Liver (tissue), 9 donors: ENCODE results near the gene MYOM1. TPM values are rescaled to one million over a fixed set of nuclear protein-coding genes. Genes with fewer than 3 reads are reported as not detected.

Experiments
- DNase-seq: peaks from one replicate; pipeline ENCODE4 v3.0.0-alpha.2; 2017; ENCODE audit warnings: low spot score
- H3K27ac ChIP-seq, 2 donors: one replicate each; pipeline ENCODE4 v1.7.0; 2013; ENCODE audit warnings: inconsistent platforms in 2 of 2, low read length in 2 of 2, control low read depth in 1 of 2, low read depth in 1 of 2, mild to moderate bottlenecking in 1 of 2
- H3K27me3 ChIP-seq, 4 donors: one replicate each; pipeline versions ENCODE4 v1.6.1 to v1.7.0; 2013; ENCODE audit warnings: low read length in 3 of 4, inconsistent platforms in 1 of 4, mild to moderate bottlenecking in 1 of 4, moderate library complexity in 1 of 4; ENCODE audit not compliant: control insufficient read depth in 4 of 4, insufficient read depth in 4 of 4
- H3K36me3 ChIP-seq, 4 donors: one replicate each; pipeline versions ENCODE4 v1.6.1 to v1.7.0; 2013; ENCODE audit warnings: low read length in 3 of 4, mild to moderate bottlenecking in 3 of 4, low read depth in 1 of 4, moderate library complexity in 1 of 4; ENCODE audit not compliant: control insufficient read depth in 4 of 4, insufficient read depth in 3 of 4
- H3K4me1 ChIP-seq, 4 donors: one replicate each; pipeline versions ENCODE4 v1.6.1 to v1.7.0; 2013; ENCODE audit warnings: low read length in 3 of 4, mild to moderate bottlenecking in 3 of 4, moderate library complexity in 1 of 4; ENCODE audit not compliant: control insufficient read depth in 4 of 4, insufficient read depth in 4 of 4
- H3K4me3 ChIP-seq, 3 donors: one replicate each; pipeline versions ENCODE4 v1.6.1 to v1.7.0; 2013; ENCODE audit warnings: low read length in 3 of 3, control low read depth in 1 of 3, low read depth in 1 of 3, mild to moderate bottlenecking in 1 of 3
- H3K9ac ChIP-seq, 2 donors: one replicate each; pipeline ENCODE4 v1.7.0; 2013; ENCODE audit warnings: low read length in 2 of 2, mild to moderate bottlenecking in 2 of 2, moderate library complexity in 2 of 2, control low read depth in 1 of 2, low read depth in 1 of 2
- H3K9me3 ChIP-seq, 4 donors: one replicate each; pipeline versions ENCODE4 v1.6.1 to v1.7.0; 2013; ENCODE audit warnings: low read length in 3 of 4; ENCODE audit not compliant: control insufficient read depth in 4 of 4
- CTCF ChIP-seq: fragments of 150-350 bp; IDR thresholded peaks from 2 replicates; pipeline ENCODE4 v1.5.1; 2017; ENCODE audit warnings: improper control_type of control experiment, low read depth, low read length; ENCODE audit not compliant: missing input control
- EGR1 ChIP-seq, 2 donors: IDR thresholded peaks; 2 replicates each; pipeline ENCODE4 v1.6.1; 2016 to 2018; ENCODE audit warnings: antibody characterized with exemption in 2 of 2, low read depth in 2 of 2
- FOXA1 ChIP-seq: IDR thresholded peaks from 2 replicates; pipeline ENCODE4 v1.6.1; 2016; ENCODE audit warnings: antibody characterized with exemption
- FOXA2 ChIP-seq: IDR thresholded peaks from 2 replicates; pipeline ENCODE4 v1.6.1; 2016; ENCODE audit warnings: antibody characterized with exemption
- HNF4A ChIP-seq, 2 donors: conservative IDR thresholded peaks; 2 replicates each; pipeline ENCODE4 v1.6.1; 2016; ENCODE audit warnings: antibody characterized with exemption in 2 of 2, mild to moderate bottlenecking in 2 of 2
- HNF4G ChIP-seq: IDR thresholded peaks from 2 replicates; pipeline ENCODE4 v1.6.1; 2016; ENCODE audit warnings: antibody characterized with exemption
- JUND ChIP-seq, 2 donors: IDR thresholded peaks; 2 replicates each; pipeline ENCODE4 v1.6.1; 2016; ENCODE audit warnings: antibody characterized with exemption in 2 of 2
- RAD21 ChIP-seq, 2 donors: IDR thresholded peaks; 2 replicates each; pipeline ENCODE4 v1.6.1; 2016; ENCODE audit warnings: antibody characterized with exemption in 2 of 2, mild to moderate bottlenecking in 2 of 2
- RXRA ChIP-seq, 2 donors: IDR thresholded peaks; 2 replicates each; pipeline ENCODE4 v1.6.1; 2017 to 2018; ENCODE audit warnings: antibody characterized with exemption in 2 of 2, mild to moderate bottlenecking in 1 of 2
- SP1 ChIP-seq: IDR thresholded peaks from 2 replicates; pipeline ENCODE4 v1.6.1; 2018; ENCODE audit warnings: antibody characterized with exemption, mild to moderate bottlenecking
- TAF1 ChIP-seq: conservative IDR thresholded peaks from 2 replicates; pipeline ENCODE4 v1.6.1; 2016; ENCODE audit warnings: antibody characterized with exemption, mild to moderate bottlenecking
- YY1 ChIP-seq: IDR thresholded peaks from 2 replicates; pipeline ENCODE4 v1.6.1; 2016; ENCODE audit warnings: antibody characterized with exemption, mild to moderate bottlenecking
- WGBS: extraction: QIAGEN DNeasy Blood & Tissue Kit; methylation state at CpG from one replicate; pipeline ENCODE4 v1.1.7; 2013; 5-methylcytosine and 5-hydroxymethylcytosine counted together
- polyA plus RNA-seq, 2 donors: library from polyadenylated mRNA; stranded (reverse) in 1 of 2; unstranded in 1 of 2; fragments of 200-250 nt in 1 of 2; fragments of >200 nt in 1 of 2; fragmentation: Nextera tagmentation in 1 of 2; extraction: Ambion mirVana in 1 of 2; gene quantifications; one replicate each; pipeline versions ENCODE4 v1.2.1 to v1.2.3, GENCODE V29; 2013 to 2015
- total RNA-seq, 2 donors: library from RNA; depleted of rRNA; stranded (reverse); fragments of >200 nt; gene quantifications; one replicate each; pipeline ENCODE4 v1.2.3, GENCODE V29; 2014
- TF ChIP-seq, protein P1 (sequence below): IDR thresholded peaks from 2 replicates; pipeline ENCODE4 v1.6.1; 2016; ENCODE audit warnings: antibody characterized with exemption
- TF ChIP-seq, protein P2 (sequence below): IDR thresholded peaks from 2 replicates; pipeline ENCODE4 v1.6.1; 2016; ENCODE audit warnings: antibody characterized with exemption
- TF ChIP-seq, protein P3 (sequence below): IDR thresholded peaks from 2 replicates; pipeline ENCODE4 v1.6.1; 2016; ENCODE audit warnings: antibody characterized with exemption
- TF ChIP-seq, protein P4 (sequence below): IDR thresholded peaks from 2 replicates; pipeline ENCODE4 v1.6.1; 2016; ENCODE audit warnings: antibody characterized with exemption, mild to moderate bottlenecking
- donor health status: healthy.
- donor health status: healthy.
- donor health status: healthy.
- donor health status: healthy.
- donor health status: healthy.

Gene MYOM1
- total and polyA plus RNA-seq, 4 donors = 10.1 to 48.4 (median 21.3) TPM

DNA sequence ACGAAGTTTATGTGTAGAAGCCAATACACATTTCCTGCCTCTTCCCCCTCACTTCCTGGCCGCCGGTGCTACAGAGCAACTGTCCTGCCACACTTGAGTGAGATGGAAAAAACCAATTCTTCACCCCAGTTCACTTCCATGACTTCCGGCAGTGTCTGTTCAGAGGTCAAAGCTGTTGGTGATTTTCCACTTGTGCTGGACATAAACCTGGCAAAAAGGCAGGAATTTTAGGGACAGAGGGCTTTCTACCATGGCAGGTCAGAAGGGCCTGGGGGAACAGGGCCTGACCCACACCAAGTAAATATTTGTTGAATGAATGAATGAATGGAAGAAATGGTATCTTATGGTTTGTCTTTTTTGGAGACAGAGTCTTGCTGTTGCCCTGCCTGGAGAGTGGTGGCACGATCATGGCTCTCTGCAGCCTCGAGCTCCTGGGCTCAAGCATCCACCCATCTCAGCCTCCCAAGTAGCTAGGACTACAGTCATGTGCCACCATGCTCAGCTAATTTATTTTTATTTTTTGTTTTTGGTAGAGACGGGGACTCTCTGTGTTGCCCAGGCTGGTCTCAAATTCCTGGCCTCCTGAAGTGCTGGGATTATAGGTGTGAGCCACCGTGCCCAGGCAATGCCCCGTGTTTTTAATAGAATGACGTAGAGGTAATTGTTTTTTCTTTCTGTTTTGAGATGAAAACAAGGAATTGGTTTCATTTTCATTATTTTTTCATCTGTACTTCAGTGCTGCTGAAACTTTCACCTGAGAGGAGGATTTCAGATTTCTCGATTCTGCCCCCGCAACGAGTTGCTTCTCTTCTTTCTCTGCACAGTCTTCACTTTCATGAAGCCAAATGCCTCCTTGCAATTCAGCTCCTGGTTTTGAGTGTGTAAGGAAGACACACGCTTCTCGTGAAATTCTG is 158.8 kb downstream of the MYOM1 start (continued):
- TF ChIP-seq RAD21 (IDR thresholded peaks at IDR 0.05) = peak in 1 of 2 donors; percentile 68
- TF ChIP-seq, protein P1, sequence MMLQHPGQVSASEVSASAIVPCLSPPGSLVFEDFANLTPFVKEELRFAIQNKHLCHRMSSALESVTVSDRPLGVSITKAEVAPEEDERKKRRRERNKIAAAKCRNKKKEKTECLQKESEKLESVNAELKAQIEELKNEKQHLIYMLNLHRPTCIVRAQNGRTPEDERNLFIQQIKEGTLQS = peak; percentile 82
- peak; percentile 72 to 79 for TF ChIP-seq EGR1 (IDR thresholded peaks at IDR 0.05; ENCODE audit: low read depth in 2 of 2)
- peak in 1 of 2 donors; percentile 20 for TF ChIP-seq JUND (IDR thresholded peaks at IDR 0.05)
- TF ChIP-seq, protein P2, sequence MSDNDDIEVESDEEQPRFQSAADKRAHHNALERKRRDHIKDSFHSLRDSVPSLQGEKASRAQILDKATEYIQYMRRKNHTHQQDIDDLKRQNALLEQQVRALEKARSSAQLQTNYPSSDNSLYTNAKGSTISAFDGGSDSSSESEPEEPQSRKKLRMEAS = peak; percentile 74
- TF ChIP-seq TAF1 = no peak
- peak; percentile 25 for TF ChIP-seq HNF4G
- peak; percentile 99 for TF ChIP-seq SP1
- TF ChIP-seq, protein P3, sequence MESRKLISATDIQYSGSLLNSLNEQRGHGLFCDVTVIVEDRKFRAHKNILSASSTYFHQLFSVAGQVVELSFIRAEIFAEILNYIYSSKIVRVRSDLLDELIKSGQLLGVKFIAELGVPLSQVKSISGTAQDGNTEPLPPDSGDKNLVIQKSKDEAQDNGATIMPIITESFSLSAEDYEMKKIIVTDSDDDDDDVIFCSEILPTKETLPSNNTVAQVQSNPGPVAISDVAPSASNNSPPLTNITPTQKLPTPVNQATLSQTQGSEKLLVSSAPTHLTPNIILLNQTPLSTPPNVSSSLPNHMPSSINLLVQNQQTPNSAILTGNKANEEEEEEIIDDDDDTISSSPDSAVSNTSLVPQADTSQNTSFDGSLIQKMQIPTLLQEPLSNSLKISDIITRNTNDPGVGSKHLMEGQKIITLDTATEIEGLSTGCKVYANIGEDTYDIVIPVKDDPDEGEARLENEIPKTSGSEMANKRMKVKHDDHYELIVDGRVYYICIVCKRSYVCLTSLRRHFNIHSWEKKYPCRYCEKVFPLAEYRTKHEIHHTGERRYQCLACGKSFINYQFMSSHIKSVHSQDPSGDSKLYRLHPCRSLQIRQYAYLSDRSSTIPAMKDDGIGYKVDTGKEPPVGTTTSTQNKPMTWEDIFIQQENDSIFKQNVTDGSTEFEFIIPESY = no peak
- no peak for TF ChIP-seq FOXA1
- TF ChIP-seq HNF4A (conservative IDR thresholded peaks at IDR 0.05) = peak; percentile 59 to 80

- TF ChIP-seq TAF1 (no peak), RXRA (IDR thresholded peaks at IDR 0.05) (no peak), CTCF (no peak), SP1 (peak; percentile 26)
Measured at GRCh38 chr18:3059272-3059671, 160.5 kb downstream of the MYOM1 start.

GRCh38 chr18:3058328-3059191 is 161.2 kb downstream of the MYOM1 start:
- H3K4me3 ChIP-seq = no peak overlapping the region
- H3K9me3 ChIP-seq = no peaks in the 10 kb centered on the region
- no peak overlapping the region for H3K9ac ChIP-seq
- WGBS = 85% methylated on average over 6 of the region's 6 CpGs
- no peaks in the 10 kb centered on the region for H3K36me3 ChIP-seq
- peak overlapping the region in 1 of 2 donors; percentile 26 for H3K27ac ChIP-seq
- no peak for DNase-seq
- H3K4me1 ChIP-seq = peaks cover 4 to 10% (median 9%) of the 10 kb centered on the region in 4 donors
- H3K27me3 ChIP-seq = no peaks in the 10 kb centered on the region
- TF ChIP-seq, protein P4, sequence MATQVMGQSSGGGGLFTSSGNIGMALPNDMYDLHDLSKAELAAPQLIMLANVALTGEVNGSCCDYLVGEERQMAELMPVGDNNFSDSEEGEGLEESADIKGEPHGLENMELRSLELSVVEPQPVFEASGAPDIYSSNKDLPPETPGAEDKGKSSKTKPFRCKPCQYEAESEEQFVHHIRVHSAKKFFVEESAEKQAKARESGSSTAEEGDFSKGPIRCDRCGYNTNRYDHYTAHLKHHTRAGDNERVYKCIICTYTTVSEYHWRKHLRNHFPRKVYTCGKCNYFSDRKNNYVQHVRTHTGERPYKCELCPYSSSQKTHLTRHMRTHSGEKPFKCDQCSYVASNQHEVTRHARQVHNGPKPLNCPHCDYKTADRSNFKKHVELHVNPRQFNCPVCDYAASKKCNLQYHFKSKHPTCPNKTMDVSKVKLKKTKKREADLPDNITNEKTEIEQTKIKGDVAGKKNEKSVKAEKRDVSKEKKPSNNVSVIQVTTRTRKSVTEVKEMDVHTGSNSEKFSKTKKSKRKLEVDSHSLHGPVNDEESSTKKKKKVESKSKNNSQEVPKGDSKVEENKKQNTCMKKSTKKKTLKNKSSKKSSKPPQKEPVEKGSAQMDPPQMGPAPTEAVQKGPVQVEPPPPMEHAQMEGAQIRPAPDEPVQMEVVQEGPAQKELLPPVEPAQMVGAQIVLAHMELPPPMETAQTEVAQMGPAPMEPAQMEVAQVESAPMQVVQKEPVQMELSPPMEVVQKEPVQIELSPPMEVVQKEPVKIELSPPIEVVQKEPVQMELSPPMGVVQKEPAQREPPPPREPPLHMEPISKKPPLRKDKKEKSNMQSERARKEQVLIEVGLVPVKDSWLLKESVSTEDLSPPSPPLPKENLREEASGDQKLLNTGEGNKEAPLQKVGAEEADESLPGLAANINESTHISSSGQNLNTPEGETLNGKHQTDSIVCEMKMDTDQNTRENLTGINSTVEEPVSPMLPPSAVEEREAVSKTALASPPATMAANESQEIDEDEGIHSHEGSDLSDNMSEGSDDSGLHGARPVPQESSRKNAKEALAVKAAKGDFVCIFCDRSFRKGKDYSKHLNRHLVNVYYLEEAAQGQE = no peak
- TF ChIP-seq HNF4G = no peak
- TF ChIP-seq FOXA1 = no peak
- TF ChIP-seq, protein P1 = no peak
- TF ChIP-seq, protein P3 = no peak
- no peak for TF ChIP-seq YY1
- TF ChIP-seq FOXA2 = no peak
- TF ChIP-seq, protein P2 = no peak

More at GRCh38 chr18:3059272-3059671, 160.5 kb downstream of the MYOM1 start:
- 66% methylated on average over 3 of the region's 3 CpGs for WGBS
- Histone ChIP-seq H3K9me3 (no peaks in the 10 kb centered on the region), H3K4me1 (peaks cover 4 to 10% (median 9%) of the 10 kb centered on the region in 4 donors), H3K36me3 (no peaks in the 10 kb centered on the region), H3K27ac (no peak overlapping the region), H3K27me3 (no peaks in the 10 kb centered on the region), H3K4me3 (no peak overlapping the region), H3K9ac (peak overlapping the region in 1 of 2 donors; percentile 36)
- DNase-seq = no peak
